ENCODE data around the gene EDDM13.
"Not testable (repeated sequence)": the region's sequence is repeated elsewhere in the genome, so short reads cannot be mapped to it uniquely, and the experiment has no call there.

Gene EDDM13

GRCh38 chr19:56321989-56322440 is 49.5 kb downstream of the EDDM13 start:
- DNase-seq: no peak

GRCh38 chr19:56324436-56324835 is 51.9 kb downstream of the EDDM13 start:
- no peak for DNase-seq

- no peak for DNase-seq
Measured at GRCh38 chr19:56332695-56333094, 60.1 kb downstream of the EDDM13 start.

GRCh38 chr19:56333506-56333905 is 61.0 kb downstream of the EDDM13 start:
- DNase-seq: no peak

GRCh38 chr19:56335371-56335770 is 62.8 kb downstream of the EDDM13 start:
- not testable (repeated sequence) for DNase-seq

GRCh38 chr19:56337077-56337476 is 64.5 kb downstream of the EDDM13 start:
- not testable (repeated sequence) for DNase-seq

- not testable (repeated sequence) for DNase-seq
Measured at GRCh38 chr19:56339031-56339430, 66.5 kb downstream of the EDDM13 start.

GRCh38 chr19:56341948-56342347 is 69.4 kb downstream of the EDDM13 start:
- DNase-seq: no peak

- DNase-seq: no peak
Measured at GRCh38 chr19:56347163-56347778, 74.7 kb downstream of the EDDM13 start.

- DNase-seq: no peak
Measured at GRCh38 chr19:56348289-56348877, 75.8 kb downstream of the EDDM13 start.

GRCh38 chr19:56350416-56351045 is 78.0 kb downstream of the EDDM13 start:
- DNase-seq: no peak

GRCh38 chr19:56351208-56351607 is 78.7 kb downstream of the EDDM13 start:
- no peak for DNase-seq

- DNase-seq: no peak
Measured at GRCh38 chr19:56355517-56355916, 83.0 kb downstream of the EDDM13 start.

GRCh38 chr19:56356944-56357343 is 84.4 kb downstream of the EDDM13 start:
- DNase-seq: no peak
